GM21737 (cell line): ENCODE data around the gene SLC35F1.
"Not testable (repeated sequence)": the region's sequence is repeated elsewhere in the genome, so short reads cannot be mapped to it uniquely, and the experiment has no call there.

Experiments used
- ATAC-seq: cut with Tn5 transposase; IDR thresholded peaks from one replicate; pipeline ENCODE4 v1.9.1; 2021; ENCODE audit warnings: mild to moderate bottlenecking, moderate library complexity; ENCODE audit not compliant: unreplicated experiment

SLC35F1 gene

GRCh38 chr6:117906958-117907600 is at the start of gene SLC35F1:
Gene SLC35F1 (plus strand): TSS chr6:117907264.
- ATAC-seq = peak; percentile 75

GRCh38 chr6:117858601-117859000 is 48.5 kb upstream of the SLC35F1 start:
- not testable (repeated sequence) for ATAC-seq

GRCh38 chr6:117861545-117861944 is 45.5 kb upstream of the SLC35F1 start:
- no peak for ATAC-seq

GRCh38 chr6:117866561-117866960 is 40.5 kb upstream of the SLC35F1 start:
- ATAC-seq = no peak

- peak; percentile 77 for ATAC-seq
Measured at GRCh38 chr6:117870486-117871242, 36.4 kb upstream of the SLC35F1 start.

GRCh38 chr6:117880824-117881223 is 26.2 kb upstream of the SLC35F1 start:
- ATAC-seq = no peak

- no peak for ATAC-seq
Measured at GRCh38 chr6:117890172-117890571, 16.9 kb upstream of the SLC35F1 start.

GRCh38 chr6:117906507-117906957 is 532 bp upstream of the SLC35F1 start:
- peak; percentile 15 for ATAC-seq

GRCh38 chr6:117907601-117908245 is 659 bp downstream of the SLC35F1 start:
- ATAC-seq = no peak

GRCh38 chr6:117908246-117909068 is 1.4 kb downstream of the SLC35F1 start:
- no peak for ATAC-seq

GRCh38 chr6:117909638-117910037 is 2.6 kb downstream of the SLC35F1 start:
- ATAC-seq = no peak

- ATAC-seq = no peak
Measured at GRCh38 chr6:117910549-117910948, 3.5 kb downstream of the SLC35F1 start.

- no peak for ATAC-seq
Measured at GRCh38 chr6:117911150-117911549, 4.1 kb downstream of the SLC35F1 start.

- no peak for ATAC-seq
Measured at GRCh38 chr6:117911660-117912059, 4.6 kb downstream of the SLC35F1 start.

- no peak for ATAC-seq
Measured at GRCh38 chr6:117915846-117916245, 8.8 kb downstream of the SLC35F1 start.

GRCh38 chr6:117916483-117916882 is 9.4 kb downstream of the SLC35F1 start:
- ATAC-seq = no peak

- ATAC-seq = no peak
Measured at GRCh38 chr6:117917176-117917575, 10.1 kb downstream of the SLC35F1 start.

GRCh38 chr6:117918454-117918853 is 11.4 kb downstream of the SLC35F1 start:
- ATAC-seq = no peak

GRCh38 chr6:117919275-117919674 is 12.2 kb downstream of the SLC35F1 start:
- ATAC-seq = no peak

- no peak for ATAC-seq
Measured at GRCh38 chr6:117919775-117920729, 13.0 kb downstream of the SLC35F1 start.
